ENCODE data around the gene SOS2. TPM values are rescaled to one million over a fixed set of nuclear protein-coding genes. Genes with fewer than 3 reads are reported as not detected.

The SOS2 gene
- total RNA-seq, 4 donors from 2014 or later = 23.9 to 29.5 (median 26.2) TPM

GRCh38 chr14:50106178-50106577, 125.2 kb downstream of the SOS2 start:
- WGBS, 2 donors = 44 to 60% methylated on average over 4 of the region's 4 CpGs
- intact Hi-C loops (cut with DNase I; ENCODE audit: low total_unique reads) = loop anchor here (5.0 kb wide), 1 partner anchor 244 kb away; no protein-coding TSS in a partner anchor
- DNase-seq (ENCODE audit: low spot score in 2 of 2) = no peak
- H3K4me3 ChIP-seq (ENCODE audit: low read depth, poor library complexity, severe bottlenecking) = no peak overlapping the region
- TF ChIP-seq POLR2A (IDR thresholded peaks at IDR 0.05) = no peak
- TF ChIP-seq CTCF (IDR thresholded peaks at IDR 0.05) = no peak

- no peak for TF ChIP-seq POLR2A (IDR thresholded peaks at IDR 0.05)
- no peak for TF ChIP-seq CTCF (IDR thresholded peaks at IDR 0.05)
- intact Hi-C loops (cut with DNase I; ENCODE audit: low total_unique reads) = no loop called here
- WGBS, 2 donors = 88 to 92% methylated on average over 6 of the region's 6 CpGs
- DNase-seq (ENCODE audit: low spot score in 2 of 2) = no peak
- no peak overlapping the region for H3K4me3 ChIP-seq (ENCODE audit: low read depth, poor library complexity, severe bottlenecking)
Measured at GRCh38 chr14:50103558-50103957, 127.8 kb downstream of the SOS2 start.

- no peak for TF ChIP-seq CTCF (IDR thresholded peaks at IDR 0.05)
- no peak overlapping the region for H3K4me3 ChIP-seq (ENCODE audit: low read depth, poor library complexity, severe bottlenecking)
- intact Hi-C loops (cut with DNase I; ENCODE audit: low total_unique reads) = no loop called here
- DNase-seq (ENCODE audit: low spot score in 2 of 2) = no peak
- WGBS, 2 donors = 80 to 89% methylated on average over 7 of the region's 7 CpGs
Measured at GRCh38 chr14:50101417-50101816, 130.0 kb downstream of the SOS2 start.

GRCh38 chr14:50100805-50101204, 130.6 kb downstream of the SOS2 start:
- no peak overlapping the region for H3K4me3 ChIP-seq (ENCODE audit: low read depth, poor library complexity, severe bottlenecking)
- 91 to 98% methylated on average over 2 of the region's 2 CpGs for WGBS, 2 donors
- no peak for DNase-seq (ENCODE audit: low spot score in 2 of 2)
- intact Hi-C loops (cut with DNase I; ENCODE audit: low total_unique reads) = no loop called here
- TF ChIP-seq CTCF (IDR thresholded peaks at IDR 0.05) = no peak
- no peak for TF ChIP-seq POLR2A (IDR thresholded peaks at IDR 0.05)

- no peak for DNase-seq (ENCODE audit: low spot score in 2 of 2)
- 64 to 76% methylated on average over 4 of the region's 4 CpGs for WGBS, 2 donors
- no peak for TF ChIP-seq CTCF (IDR thresholded peaks at IDR 0.05)
- no peak for TF ChIP-seq POLR2A (IDR thresholded peaks at IDR 0.05)
- no peak overlapping the region for H3K4me3 ChIP-seq (ENCODE audit: low read depth, poor library complexity, severe bottlenecking)
- intact Hi-C loops (cut with DNase I; ENCODE audit: low total_unique reads) = no loop called here
Measured at GRCh38 chr14:50099335-50099734, 132.0 kb downstream of the SOS2 start.

GRCh38 chr14:50095895-50096294, 135.5 kb downstream of the SOS2 start:
- 36 to 44% methylated on average over 1 of the region's 1 CpG for WGBS, 2 donors
- TF ChIP-seq POLR2A (IDR thresholded peaks at IDR 0.05) (no peak), CTCF (IDR thresholded peaks at IDR 0.05) (no peak)
- intact Hi-C loops (cut with DNase I; ENCODE audit: low total_unique reads) = no loop called here

More at GRCh38 chr14:50095895-50096294, 135.5 kb downstream of the SOS2 start:
- no peak overlapping the region for H3K4me3 ChIP-seq (ENCODE audit: low read depth, poor library complexity, severe bottlenecking)
- DNase-seq (ENCODE audit: low spot score in 2 of 2) = no peak

Measured in lower leg skin (tissue), 4 donors.